NCI-H345 treated with DMSO at 0.1 percent for 48 hours (cell line): ENCODE results near the gene LUC7L3.
"Not testable (repeated sequence)": the region's sequence is repeated elsewhere in the genome, so short reads cannot be mapped to it uniquely, and the experiment has no call there.

ENCODE experiments used
- DNase-seq: peaks from one replicate; lab custom pipeline; 2025; ENCODE audit not compliant: unreplicated experiment; lab: John Stamatoyannopoulos, UW

Gene LUC7L3

DNA sequence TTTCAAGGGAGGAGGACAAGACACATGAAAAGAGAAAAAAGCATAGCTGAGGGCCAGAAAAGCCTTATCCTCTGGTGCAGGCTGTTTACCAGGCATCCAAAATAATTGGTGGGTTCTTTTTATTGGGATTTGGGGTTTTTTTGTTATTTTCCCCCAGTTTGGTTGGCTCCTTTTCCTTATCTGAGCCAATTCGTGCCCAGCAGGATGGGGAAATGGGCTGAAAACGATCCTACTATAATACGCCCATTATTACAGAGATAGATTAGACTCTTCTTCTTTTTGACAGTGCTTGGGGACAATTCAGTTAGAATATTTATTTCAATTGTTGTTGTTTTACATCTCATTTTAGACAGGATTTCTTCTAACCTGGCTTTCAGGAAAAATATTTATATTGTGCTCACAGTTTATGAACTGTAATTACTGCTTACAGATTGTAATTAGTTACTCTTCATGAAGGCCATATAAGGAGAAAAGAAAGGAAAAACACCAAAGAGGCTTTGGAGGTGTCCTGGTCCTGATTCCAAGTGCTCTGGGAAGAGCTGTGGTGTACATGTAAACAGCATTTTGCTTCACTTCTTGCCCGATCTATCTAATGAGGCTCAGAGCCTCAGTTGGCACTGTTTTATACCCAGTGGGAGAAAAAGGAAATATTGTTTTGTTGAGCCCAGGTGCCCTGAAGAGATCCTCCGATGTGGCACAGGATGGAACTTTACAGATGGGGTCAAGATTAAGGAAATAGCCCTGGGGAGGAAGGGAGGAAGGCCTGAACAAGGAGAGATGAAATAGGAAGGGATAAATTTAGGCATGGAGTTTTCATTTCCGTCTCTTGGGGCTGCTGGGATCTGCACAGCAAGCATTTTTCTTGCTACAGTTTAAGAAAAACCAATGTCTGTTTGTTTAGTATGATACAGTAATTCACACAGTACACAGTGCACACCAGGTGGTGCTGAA is 11.1 kb upstream of the LUC7L3 start:
- no peak for DNase-seq

DNA sequence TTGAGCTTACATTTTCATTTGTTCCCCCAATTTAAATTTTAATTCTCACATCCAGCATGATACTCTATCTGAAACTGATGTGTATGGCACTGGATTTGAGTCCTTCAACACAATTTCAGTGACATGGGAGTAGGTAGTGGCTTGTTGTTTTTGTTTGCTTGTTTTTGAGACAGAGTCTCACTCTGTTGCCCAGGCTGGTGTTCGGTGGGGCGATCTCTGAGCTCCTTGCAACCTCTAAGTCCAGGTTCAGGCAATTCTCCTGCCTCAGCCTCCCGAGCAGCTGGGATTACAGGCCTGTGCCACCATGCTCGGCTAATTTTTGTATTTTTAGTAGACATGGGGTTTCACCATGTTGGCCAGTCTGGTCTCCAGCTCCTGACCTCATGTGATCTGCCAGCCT is 10.3 kb upstream of the LUC7L3 start:
- not testable (repeated sequence) for DNase-seq

DNA sequence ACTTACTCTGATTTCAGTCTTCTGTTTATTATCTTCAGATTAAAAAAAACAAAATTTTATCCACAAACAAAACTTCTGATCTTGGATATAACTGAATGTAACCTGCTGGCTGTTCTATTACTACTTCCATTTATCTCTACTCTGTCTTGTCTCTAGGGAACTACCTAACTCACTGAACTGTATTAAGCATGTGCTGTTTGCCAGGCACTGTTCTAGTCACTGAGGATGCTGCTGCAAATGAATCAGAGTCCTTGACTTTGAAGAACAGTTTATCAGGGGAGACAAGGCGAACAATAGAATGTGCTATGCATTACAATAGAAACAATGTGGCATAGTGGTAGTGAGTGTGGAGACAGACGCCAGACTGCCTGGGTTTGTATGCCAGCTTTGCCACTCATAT is 9.4 kb upstream of the LUC7L3 start:
- no peak for DNase-seq

DNA sequence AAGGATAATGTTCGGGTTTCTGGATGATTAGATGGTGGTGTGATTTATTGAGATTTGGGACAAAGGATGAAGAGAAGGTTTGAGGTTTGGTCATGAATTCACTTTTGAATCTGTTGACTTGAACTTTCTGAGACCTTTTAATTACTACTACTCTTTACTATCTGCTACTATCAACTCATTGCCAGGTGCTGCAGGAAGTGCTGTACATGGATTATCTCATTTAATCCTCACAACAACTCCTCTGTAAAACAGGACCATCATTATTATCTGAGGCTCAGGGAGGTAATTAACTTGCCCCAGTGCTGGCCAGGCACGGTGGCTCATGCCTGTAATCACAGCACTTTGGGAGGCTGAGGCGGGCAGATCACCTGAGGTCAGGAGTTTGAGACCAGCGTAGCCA is 8.8 kb upstream of the LUC7L3 start:
- DNase-seq = no peak

DNA sequence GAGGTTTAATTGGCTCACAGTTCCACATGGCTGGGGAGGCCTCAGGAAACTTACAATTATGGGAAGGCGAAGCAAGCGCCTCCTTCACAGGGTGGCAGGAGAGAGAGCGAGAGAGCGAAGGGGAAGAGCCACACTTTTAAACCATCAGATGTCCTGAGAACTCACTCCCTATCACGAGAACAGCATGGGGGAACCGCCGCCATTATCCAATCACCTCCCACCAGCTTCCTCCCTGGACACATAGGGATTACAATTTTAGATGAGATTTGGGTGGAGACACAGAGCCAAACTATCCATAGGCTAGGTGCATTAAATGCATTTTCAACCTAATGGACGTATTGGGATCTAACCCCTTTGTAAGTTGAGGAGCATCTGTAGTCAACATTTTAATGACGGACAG is 6.8 kb upstream of the LUC7L3 start:
- no peak for DNase-seq

DNA sequence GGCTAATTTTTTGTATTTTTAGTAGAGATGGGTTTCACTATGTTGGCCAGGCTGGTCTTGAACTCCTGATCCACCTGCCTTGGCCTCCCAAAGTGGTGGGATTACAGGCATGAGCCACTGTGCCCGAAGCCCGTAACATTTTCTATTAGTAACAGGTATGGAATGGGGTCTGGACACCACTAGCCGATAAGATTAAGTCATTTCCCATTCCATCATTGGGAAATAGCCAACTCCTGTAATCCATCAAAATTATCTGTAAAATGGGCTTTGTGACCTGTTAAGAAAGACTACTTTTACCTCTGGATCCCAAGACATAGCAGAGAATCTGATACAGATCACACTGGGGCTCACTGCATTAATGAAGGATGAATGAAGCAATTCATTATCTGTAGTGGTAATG is 3.9 kb upstream of the LUC7L3 start:
- DNase-seq = no peak

DNA sequence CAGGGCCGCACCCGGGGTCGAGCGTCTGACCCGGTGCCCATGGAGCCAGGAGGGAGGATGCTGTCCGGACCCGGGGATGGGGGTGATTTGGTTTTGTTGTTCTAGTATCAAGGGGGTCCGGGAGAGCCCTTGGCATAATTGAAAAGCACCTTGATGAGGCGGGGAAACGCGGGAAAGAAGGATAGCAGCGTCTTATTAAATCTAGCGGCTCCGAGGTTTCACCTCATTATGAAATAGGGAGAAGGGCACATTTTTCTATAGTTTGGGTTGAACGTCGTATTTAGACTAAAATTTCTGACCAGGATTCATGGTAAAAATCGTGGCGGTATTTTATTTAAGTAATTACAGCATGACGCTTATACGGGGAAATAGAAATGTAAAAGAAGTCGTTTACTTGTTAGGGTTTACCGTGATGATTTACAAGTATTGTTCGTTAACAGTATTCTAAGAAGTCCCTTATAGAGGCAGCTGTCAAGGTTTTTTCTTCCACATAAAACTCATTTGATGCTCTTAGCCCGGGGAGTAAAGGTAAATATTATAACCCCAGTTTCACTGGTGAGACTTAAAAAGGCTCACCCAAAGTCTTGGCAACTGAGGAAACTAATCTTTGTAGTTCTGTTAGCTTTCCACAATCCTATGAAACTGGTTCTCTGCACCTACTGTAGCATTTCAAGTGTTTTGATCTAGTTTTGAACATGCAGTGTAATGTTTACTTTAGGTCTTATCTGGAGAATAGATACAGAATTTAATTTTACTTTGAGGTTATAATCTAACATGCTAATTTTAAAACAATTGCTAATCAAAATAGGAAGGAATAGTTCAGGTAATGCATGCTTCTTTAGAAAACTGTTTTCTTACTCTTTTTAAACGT is 756 bp downstream of the LUC7L3 start:
- no peak for DNase-seq

DNA sequence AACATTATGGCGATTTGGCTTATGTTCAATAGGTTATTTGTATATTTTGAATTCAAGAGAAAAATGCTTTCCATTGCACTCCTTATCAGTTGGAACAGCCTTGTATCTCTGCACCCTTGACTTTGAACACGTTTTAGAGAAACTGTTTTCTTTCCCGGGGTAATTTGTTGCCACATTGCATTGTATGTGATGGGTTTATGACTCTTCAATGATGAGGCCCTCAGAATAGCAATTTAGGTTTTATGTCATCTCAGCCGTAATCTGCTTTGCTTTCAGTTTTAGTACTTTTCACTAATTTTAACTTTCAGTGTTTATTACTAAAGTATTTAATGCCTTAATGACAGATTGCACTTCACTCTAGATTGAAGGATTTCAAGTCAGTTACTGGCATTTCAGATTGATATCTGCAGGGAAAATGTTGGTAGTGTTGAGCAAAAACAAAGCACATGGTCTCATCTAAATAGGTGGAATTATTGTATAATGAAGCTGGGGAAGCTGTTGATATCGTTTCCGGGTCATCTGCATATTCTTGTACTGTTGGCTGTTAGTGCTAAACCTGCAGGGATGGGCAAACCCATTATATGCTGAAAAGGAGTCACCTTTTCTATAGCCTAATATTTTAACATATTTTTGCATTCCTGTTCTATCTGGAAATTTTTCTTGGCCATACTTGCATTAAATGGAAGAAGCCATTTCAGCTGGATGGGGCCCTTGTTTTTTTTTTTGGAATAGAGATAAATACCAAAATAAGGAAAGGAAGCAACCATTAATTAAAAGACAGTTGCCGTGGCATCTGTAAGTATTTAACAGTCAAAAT is 2.0 kb downstream of the LUC7L3 start:
- no peak for DNase-seq

DNA sequence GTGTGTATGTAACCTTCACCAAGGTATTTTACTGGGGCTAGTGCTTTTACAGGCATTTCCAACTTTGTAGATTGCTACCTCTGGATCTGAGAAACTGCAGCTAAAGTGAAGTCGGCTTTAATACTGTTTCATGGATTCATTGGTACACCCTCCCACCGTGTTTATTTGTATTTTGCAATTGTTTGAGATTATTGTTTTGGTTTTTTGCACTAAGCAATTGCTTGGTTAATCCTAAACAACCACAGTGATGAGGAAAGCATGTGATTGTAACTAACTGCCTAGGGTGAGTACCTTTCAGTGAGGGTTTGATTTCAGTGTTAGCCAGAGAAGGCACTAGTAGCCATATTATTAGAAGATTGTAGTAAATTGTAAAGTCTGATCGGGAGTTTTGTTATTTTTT is 3.3 kb downstream of the LUC7L3 start:
- DNase-seq = no peak

DNA sequence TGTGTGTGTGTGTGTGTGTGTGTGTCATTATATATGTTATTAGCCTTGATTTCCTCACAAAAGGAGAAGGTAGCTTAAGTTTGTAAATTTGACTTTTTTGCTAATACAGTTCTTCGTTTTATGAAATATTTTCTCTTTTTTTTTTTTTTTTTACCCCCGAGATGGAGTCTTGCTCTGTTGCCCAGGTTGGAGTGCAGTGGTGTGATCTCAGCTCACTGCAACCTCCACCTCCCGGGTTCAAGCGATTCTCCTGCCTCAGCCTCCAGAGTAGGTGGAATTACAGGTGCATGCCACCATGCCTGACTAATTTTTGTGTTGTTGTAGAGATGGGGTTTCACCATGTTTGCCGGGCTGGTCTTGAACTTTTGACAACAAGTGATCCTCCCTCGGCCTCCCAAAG is 5.2 kb downstream of the LUC7L3 start:
- not testable (repeated sequence) for DNase-seq

DNA sequence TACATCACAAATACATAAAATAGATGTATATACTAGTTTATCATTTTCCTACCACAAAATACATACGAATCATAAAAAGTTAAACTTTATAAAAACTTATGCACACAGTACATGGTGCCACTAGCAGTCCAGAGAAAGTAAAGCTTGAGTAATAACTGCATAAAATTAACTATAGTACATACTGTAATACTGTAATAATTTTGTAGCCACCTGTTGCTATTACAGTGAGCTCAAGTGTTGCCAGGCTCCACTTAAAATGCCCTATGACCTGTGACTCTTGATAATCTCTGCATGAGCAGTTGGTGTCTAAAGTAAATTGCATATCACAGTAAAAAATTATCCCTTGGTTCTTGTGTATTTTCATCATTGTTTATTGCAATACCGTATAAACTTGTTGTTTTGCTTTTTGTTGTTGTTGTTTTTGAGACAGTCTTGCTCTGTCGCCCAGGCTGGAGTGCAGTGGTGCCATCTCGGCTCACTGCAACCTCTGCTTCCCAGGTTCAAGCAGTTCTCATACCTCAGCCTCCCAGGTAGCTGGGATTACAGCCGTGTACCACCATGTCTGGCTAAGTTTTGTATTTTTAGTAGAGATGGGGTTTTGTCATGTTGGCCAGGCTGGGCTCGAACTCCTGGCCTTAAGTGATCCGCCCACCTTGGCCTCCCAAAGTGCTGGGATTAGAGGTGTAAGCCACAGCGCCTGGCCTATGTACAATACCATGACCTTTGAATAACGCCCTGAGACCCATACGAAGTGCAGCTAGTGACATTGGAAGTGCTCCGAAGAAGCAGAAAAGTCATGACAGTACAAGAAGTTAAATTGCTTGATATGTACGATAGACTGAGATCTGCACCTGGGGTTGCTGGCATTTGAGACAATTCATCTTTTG is 6.6 kb downstream of the LUC7L3 start:
- no peak for DNase-seq

DNA sequence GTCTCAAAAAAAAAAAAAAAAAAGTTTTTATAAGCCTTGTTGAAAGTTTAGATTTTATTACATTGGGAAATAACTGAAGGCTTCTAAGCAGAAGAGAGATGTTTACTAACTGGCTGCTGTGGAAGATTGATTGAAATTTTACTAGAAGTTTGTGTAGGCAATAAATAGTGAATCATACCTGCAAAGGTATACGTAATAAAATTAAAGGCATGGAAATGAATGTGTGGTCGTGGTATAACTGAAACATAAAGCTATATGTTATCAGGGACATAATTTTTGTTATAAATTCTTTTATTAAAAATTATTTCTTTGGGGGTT is 8.7 kb downstream of the LUC7L3 start:
- no peak for DNase-seq

DNA sequence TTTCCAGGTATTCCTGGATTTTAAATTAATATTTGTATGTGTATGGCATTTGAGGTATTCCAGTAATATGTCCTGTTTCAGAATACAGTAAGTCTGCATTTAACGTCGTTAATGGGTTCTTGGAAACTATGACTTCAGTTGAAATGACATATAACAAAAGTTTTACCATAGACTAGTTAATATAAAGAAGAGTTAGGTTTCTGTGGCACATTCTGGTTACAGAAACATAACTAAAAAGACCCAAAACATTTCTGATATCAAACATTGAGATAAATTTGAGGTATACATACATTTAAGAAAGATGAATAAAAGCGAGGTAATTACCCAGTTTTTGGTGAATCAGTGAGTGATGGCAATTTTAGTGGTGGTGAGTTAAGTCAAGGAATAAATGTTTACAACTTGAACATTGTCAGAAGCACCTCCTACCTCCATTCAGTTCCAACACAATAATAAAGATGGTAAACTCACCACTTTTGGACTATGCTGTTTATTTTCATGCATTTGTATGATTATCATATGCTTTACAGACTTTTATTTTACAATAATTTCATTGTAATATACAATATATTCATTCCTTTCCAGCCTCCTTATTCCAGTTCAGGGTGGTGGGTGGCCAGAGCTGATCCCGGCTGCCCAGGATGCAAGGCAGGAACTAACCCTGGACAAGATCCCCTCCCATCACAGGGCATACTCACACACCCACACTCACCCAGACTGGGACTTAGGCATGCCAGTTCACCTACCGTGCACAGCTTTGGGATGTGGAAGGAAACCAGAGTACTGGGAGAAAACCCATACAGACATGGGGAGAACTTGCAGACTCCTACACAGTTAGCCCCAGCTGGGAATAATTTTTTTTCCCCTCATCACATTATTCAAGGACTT is 9.7 kb downstream of the LUC7L3 start:
- no peak for DNase-seq

DNA sequence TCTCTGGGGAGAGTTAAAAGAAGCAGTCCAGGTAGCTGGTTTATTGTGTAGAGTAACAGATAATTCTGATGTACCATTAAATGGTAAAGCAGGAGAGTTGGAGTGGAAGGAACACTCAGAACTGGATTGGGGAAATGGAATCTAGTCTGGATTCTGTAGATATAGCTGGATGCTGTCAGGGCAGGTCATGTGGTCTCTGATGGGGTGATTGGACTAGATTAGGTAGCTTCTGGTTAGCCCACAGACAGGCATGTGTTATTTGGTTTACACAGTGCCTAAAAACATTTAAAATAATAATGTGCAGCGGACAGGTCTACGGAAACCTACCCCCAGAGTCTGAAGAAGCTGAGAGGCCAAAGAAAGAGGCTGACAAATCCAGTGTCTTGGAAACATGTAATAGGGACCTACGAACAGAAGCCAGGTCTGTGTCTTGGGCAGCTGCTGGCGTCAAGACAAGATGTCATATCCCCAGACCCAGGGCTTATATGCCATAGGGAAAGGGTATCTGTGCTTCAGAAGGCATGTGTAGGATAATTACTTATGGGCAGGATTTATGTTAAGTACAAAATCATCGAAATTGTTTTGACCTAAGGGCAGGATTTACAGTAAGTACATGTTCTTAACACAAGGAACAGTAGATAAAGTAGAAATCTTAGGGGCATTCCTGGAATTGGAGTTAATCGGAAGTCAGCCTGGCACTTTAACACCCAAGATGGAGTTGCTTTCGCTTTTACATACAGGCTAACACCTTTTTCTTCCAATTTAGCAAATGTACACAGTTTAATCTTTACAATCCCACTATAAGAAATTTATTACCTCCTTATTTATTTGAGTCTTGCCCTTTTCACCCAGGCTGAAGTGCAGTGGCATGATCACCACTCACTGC is 12.4 kb downstream of the LUC7L3 start:
- DNase-seq = no peak

DNA sequence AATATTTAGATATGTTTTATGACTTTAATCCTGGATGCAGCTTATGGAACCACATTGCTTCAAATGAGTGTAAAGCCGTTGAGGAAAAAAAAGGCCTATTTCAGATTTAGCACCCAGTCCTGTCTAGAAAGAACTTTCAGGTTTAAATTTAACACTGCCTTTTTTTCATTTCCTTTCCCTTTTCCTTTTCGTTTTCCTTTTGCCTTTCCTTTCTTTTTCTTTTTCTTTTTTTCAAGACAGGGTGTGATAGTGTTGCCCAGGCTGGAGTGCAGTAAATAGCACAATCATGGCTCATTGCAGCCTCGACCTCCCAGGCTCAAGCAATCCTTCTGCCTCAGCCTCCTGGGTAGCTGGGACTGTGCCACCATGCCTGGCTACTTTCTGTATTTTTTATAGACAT is 15.9 kb downstream of the LUC7L3 start:
- no peak for DNase-seq

DNA sequence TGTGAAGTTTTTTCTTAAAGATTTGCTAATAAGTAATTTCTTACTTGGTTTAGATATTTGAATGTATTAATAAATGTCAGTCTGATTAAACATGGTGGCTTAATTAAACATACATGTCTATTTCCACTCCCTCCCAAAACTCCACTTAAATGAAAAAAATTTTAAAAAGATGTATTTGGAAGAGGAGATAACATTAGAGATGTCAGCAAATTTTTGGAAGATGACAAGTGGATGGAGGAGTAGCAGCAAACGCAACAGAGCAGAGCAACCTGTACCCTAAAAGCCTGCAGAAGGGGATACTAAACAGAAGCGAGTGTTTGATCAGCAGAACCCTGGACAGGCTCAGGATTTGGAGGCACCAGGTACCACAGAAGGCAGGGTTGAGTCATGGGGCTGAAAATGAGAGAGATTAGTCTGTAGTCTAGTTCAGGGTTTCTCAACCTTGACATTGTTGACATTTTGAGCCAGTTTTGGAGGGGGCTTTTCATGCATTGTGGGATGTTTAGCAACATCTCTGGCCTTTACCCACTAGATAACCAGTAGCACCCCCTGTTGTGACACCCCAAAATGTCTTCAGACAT is 17.8 kb downstream of the LUC7L3 start:
- DNase-seq = no peak

DNA sequence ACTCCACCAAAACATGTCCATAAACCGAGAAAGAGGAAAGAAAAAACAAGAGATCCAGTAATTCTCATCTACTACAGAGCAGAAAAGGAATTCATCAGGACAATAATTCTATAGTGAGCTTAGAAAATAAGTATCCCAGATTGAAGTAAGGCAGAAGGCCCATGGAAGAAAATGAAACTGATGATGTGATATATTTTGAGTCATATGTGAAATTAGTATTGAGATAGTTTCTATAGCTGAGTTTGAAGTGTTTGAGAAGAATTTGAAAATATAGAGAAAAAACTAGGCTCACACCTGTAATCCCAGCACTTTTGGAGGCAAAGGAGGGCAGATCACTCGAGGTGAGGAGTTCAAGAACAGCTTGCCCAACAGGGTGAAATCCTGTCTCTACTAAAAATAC is 19.7 kb downstream of the LUC7L3 start:
- DNase-seq = no peak

DNA sequence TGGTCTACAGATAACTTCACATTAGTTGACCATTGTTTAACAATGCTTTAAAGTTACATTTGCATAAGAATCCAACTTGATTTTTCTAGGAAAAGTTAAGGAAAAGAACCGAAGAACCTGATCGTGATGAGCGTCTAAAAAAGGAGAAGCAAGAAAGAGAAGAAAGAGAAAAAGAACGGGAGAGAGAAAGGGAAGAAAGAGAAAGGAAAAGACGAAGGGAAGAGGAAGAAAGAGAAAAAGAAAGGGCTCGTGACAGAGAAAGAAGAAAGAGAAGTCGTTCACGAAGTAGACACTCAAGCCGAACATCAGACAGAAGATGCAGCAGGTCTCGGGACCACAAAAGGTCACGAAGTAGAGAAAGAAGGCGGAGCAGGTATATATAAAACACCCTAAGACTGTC is 26.2 kb downstream of the LUC7L3 start:
- no peak for DNase-seq
